SK-N-SH (cell line): ENCODE results near the gene ZKSCAN3. TPM values are rescaled to one million over a fixed set of nuclear protein-coding genes. Genes with fewer than 3 reads are reported as not detected.

Source experiments
- CTCF ChIA-PET: fragments of 300-600, 350-600 bp; formaldehyde crosslinking; extraction: SDS; loops from one replicate; lab custom pipeline; 2021; lab: Yijun Ruan, JAX
- POLR2A ChIA-PET: fragments of 350-600 bp; sonication (Branson Sonifier 250); formaldehyde crosslinking; extraction: SDS; loops from one replicate; lab custom pipeline; 2020; ENCODE audit warnings: antibody characterized with exemption, inconsistent platforms; lab: Yijun Ruan, JAX
- DNase-seq: peaks from one replicate; pipeline ENCODE4 v3.0.0; 2012
- H2AFZ ChIP-seq: fragments of 200-600 bp; sonication (generic); 2 replicates; pipeline ENCODE4 v1.8.1; 2016; ENCODE audit warnings: antibody characterized with exemption, mild to moderate bottlenecking, low read depth
- H3F3A ChIP-seq: fragments of 200-600 bp; sonication (generic); replicated peaks from 2 replicates; pipeline ENCODE3; 2016; ENCODE audit warnings: antibody characterized with exemption, mild to moderate bottlenecking; ENCODE audit not compliant: insufficient read depth
- H3K27ac ChIP-seq, 2 experiments: fragments of 200-500 bp in 1 of 2; fragments of 200-600 bp in 1 of 2; sonication (Bioruptor generic) in 1 of 2; sonication (generic), shearing (Covaris generic) in 1 of 2; 2 replicates each; pipeline versions ENCODE4 v1.5.1 to v1.6.1; 2014 to 2016; ENCODE audit warnings: low read depth in 2 of 2, inconsistent platforms in 1 of 2, low read length in 1 of 2, mild to moderate bottlenecking in 1 of 2, mixed read lengths in 1 of 2
- H3K27me3 ChIP-seq: fragments of 200-600 bp; sonication (generic), shearing (Covaris generic); 2 replicates; pipeline ENCODE4 v1.6.1; 2016; ENCODE audit warnings: mixed run types; ENCODE audit not compliant: insufficient read depth
- H3K36me3 ChIP-seq, 2 experiments: fragments of 200-500 bp in 1 of 2; fragments of 200-600 bp in 1 of 2; sonication (Bioruptor generic) in 1 of 2; sonication (generic) in 1 of 2; replicated peaks in 1 of 2; 2 replicates each; pipeline versions ENCODE3 to v1.5.1; 2014 to 2016; ENCODE audit warnings: low read length in 1 of 2, mild to moderate bottlenecking in 1 of 2; ENCODE audit not compliant: insufficient read depth in 2 of 2, control insufficient read depth in 1 of 2
- H3K4me1 ChIP-seq, 2 experiments: fragments of 200-500 bp in 1 of 2; fragments of 200-600 bp in 1 of 2; sonication (Bioruptor generic) in 1 of 2; sonication (generic), shearing (Covaris generic) in 1 of 2; 2 replicates each; pipeline versions ENCODE4 v1.5.1 to v1.6.1; 2014 to 2016; ENCODE audit warnings: low read depth in 1 of 2, low read length in 1 of 2, mixed run types in 1 of 2; ENCODE audit not compliant: insufficient read depth in 2 of 2, control insufficient read depth in 1 of 2
- H3K4me2 ChIP-seq: fragments of 200-600 bp; sonication (generic), shearing (Covaris generic); 2 replicates; pipeline ENCODE4 v1.6.1; 2017; ENCODE audit warnings: mixed run types
- H3K4me3 ChIP-seq, 2 experiments: fragments of 200-500 bp in 1 of 2; fragments of 200-600 bp in 1 of 2; sonication (Bioruptor generic) in 1 of 2; sonication (generic), shearing (Covaris generic) in 1 of 2; 2 replicates each; pipeline versions ENCODE4 v1.5.1 to v1.8.1; 2014 to 2016; ENCODE audit warnings: low read depth in 2 of 2, inconsistent platforms in 1 of 2, low read length in 1 of 2, mild to moderate bottlenecking in 1 of 2, mixed read lengths in 1 of 2, moderate library complexity in 1 of 2
- H3K79me2 ChIP-seq: fragments of 200-600 bp; sonication (generic); 2 replicates; pipeline ENCODE4 v1.8.1; 2017; ENCODE audit warnings: mild to moderate bottlenecking; ENCODE audit not compliant: insufficient read depth
- H3K9ac ChIP-seq: fragments of 200-600 bp; sonication (generic); 2 replicates; pipeline ENCODE4 v1.6.1; 2017; ENCODE audit warnings: mixed run types
- H3K9me2 ChIP-seq: fragments of 200-600 bp; sonication (generic); 2 replicates; pipeline ENCODE4 v1.6.1; 2017; ENCODE audit warnings: mixed run types
- H3K9me3 ChIP-seq: fragments of 200-600 bp; sonication (generic); 2 replicates; pipeline ENCODE4 v1.6.1; 2017; ENCODE audit warnings: mixed run types, mild to moderate bottlenecking, moderate library complexity
- H4K20me1 ChIP-seq: fragments of 200-600 bp; sonication (generic); 2 replicates; pipeline ENCODE4 v1.6.1; 2017; ENCODE audit warnings: mild to moderate bottlenecking, mixed run types; ENCODE audit not compliant: insufficient read depth
- CHD2 ChIP-seq: fragments of 150-350 bp; IDR thresholded peaks from 2 replicates; pipeline ENCODE4 v1.6.1; 2018; ENCODE audit warnings: low read length; ENCODE audit not compliant: partially characterized antibody
- ELF1 ChIP-seq: IDR thresholded peaks from 2 replicates; pipeline ENCODE4 v1.4.0; 2012
- EP300 ChIP-seq, 2 experiments: IDR thresholded peaks; 2 replicates each; pipeline versions ENCODE4 v1.4.0 to v1.6.1; 2012; ENCODE audit warnings: borderline replicate concordance in 1 of 2, low read depth in 1 of 2, low read length in 1 of 2
- EZH2phosphoT487 ChIP-seq: fragments of 200-600 bp; sonication (generic); IDR thresholded peaks from 2 replicates; pipeline ENCODE4 v1.6.1; 2017; ENCODE audit warnings: low read depth, mixed run types, mild to moderate bottlenecking, antibody characterized with exemption, moderate library complexity, borderline replicate concordance
- FOXJ3 ChIP-seq: sonication (generic); formaldehyde crosslinking; IDR thresholded peaks from 2 replicates; pipeline ENCODE4 v1.5.1; 2020; ENCODE audit warnings: mild to moderate bottlenecking, missing genetic modification reagents
- GABPA ChIP-seq: IDR thresholded peaks from 2 replicates; pipeline ENCODE4 v1.4.0; 2012; ENCODE audit warnings: low read depth, mild to moderate bottlenecking
- JUND ChIP-seq: IDR thresholded peaks from 2 replicates; pipeline ENCODE4 v1.4.0; 2012
- MEF2A ChIP-seq: IDR thresholded peaks from 2 replicates; pipeline ENCODE4 v1.4.0; 2012; ENCODE audit warnings: low read depth, borderline replicate concordance
- NRF1 ChIP-seq: IDR thresholded peaks from 2 replicates; pipeline ENCODE4 v1.6.1; 2012; ENCODE audit warnings: low read depth, mild to moderate bottlenecking, low read length
- TAF1 ChIP-seq: IDR thresholded peaks from 2 replicates; pipeline ENCODE4 v1.6.1; 2012; ENCODE audit warnings: low read depth, mild to moderate bottlenecking, low read length, moderate library complexity, borderline replicate concordance
- WGBS: methylation state at CpG from one replicate; pipeline ENCODE4 v1.1.6; 2017; ENCODE audit warnings: low lambda C conversion rate; 5-methylcytosine and 5-hydroxymethylcytosine counted together
- polyA plus RNA-seq, 3 experiments: library from polyadenylated mRNA; depleted of rRNA; stranded (reverse); fragments of >200 nt; gene quantifications; 2 replicates each; pipeline ENCODE4 v1.2.3, GENCODE V29; 2012
- TF ChIP-seq, protein P1 (sequence below): IDR thresholded peaks from 2 replicates; pipeline ENCODE4 v1.4.0; 2012; ENCODE audit warnings: low read depth, borderline replicate concordance
- TF ChIP-seq, protein P2 (sequence below): fragments of 150-350 bp; IDR thresholded peaks from 2 replicates; pipeline ENCODE4 v1.6.1; 2017; ENCODE audit warnings: antibody characterized with exemption, low read length, low read depth, borderline replicate concordance
- TF ChIP-seq, protein P3 (sequence below): fragments of 150-350 bp; IDR thresholded peaks from 2 replicates; pipeline ENCODE4 v1.6.1; 2016; ENCODE audit warnings: mild to moderate bottlenecking, low read depth, low read length

ZKSCAN3 gene
- polyA plus RNA-seq, 1 of the 3 experiments (the other 2 are of a cell fraction) = 2.6 TPM

DNA sequence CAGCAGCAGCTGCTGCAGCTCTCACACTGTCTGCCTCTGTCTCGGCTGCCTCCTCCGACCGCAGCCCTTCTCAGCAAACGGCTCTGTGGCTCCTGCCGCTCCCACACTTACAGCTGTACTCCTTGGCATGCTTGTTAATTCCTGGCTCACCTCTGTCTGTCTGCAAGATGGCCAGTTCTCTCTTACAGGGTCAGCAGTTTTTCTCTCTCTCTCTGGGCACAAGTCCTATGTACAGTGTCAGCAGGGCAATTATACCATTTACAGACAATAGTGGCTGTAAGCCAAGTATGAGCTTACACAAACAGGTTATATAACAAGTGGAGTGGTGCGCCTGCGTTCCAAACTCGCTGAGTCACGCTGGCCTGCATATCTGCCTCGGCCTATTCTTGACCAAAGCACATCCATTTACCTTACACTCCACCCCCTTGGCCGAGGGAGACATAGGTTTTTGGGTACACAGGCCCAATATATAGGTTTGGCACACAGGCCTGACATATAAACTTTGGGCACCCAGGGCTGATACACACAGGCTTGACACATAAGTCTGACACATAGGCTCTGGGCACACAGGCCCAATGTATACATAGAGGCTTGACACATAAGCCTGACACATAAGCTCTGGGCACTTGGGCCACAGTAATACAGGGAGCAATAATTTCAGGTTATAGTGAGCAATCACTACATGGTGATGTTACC lies 4.4 kb downstream of the ZKSCAN3 start (continued):
- TF ChIP-seq, protein P1, sequence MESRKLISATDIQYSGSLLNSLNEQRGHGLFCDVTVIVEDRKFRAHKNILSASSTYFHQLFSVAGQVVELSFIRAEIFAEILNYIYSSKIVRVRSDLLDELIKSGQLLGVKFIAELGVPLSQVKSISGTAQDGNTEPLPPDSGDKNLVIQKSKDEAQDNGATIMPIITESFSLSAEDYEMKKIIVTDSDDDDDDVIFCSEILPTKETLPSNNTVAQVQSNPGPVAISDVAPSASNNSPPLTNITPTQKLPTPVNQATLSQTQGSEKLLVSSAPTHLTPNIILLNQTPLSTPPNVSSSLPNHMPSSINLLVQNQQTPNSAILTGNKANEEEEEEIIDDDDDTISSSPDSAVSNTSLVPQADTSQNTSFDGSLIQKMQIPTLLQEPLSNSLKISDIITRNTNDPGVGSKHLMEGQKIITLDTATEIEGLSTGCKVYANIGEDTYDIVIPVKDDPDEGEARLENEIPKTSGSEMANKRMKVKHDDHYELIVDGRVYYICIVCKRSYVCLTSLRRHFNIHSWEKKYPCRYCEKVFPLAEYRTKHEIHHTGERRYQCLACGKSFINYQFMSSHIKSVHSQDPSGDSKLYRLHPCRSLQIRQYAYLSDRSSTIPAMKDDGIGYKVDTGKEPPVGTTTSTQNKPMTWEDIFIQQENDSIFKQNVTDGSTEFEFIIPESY = no peak
- TF ChIP-seq GABPA (no peak), MEF2A (no peak), JUND (no peak), TAF1 (no peak), EP300 (IDR thresholded peaks at IDR 0.05; ENCODE audit: borderline replicate concordance in 1 of 2, low read depth in 1 of 2, low read length in 1 of 2) (no peak)
- TF ChIP-seq, protein P2, sequence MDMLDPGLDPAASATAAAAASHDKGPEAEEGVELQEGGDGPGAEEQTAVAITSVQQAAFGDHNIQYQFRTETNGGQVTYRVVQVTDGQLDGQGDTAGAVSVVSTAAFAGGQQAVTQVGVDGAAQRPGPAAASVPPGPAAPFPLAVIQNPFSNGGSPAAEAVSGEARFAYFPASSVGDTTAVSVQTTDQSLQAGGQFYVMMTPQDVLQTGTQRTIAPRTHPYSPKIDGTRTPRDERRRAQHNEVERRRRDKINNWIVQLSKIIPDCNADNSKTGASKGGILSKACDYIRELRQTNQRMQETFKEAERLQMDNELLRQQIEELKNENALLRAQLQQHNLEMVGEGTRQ = no peak

DNA sequence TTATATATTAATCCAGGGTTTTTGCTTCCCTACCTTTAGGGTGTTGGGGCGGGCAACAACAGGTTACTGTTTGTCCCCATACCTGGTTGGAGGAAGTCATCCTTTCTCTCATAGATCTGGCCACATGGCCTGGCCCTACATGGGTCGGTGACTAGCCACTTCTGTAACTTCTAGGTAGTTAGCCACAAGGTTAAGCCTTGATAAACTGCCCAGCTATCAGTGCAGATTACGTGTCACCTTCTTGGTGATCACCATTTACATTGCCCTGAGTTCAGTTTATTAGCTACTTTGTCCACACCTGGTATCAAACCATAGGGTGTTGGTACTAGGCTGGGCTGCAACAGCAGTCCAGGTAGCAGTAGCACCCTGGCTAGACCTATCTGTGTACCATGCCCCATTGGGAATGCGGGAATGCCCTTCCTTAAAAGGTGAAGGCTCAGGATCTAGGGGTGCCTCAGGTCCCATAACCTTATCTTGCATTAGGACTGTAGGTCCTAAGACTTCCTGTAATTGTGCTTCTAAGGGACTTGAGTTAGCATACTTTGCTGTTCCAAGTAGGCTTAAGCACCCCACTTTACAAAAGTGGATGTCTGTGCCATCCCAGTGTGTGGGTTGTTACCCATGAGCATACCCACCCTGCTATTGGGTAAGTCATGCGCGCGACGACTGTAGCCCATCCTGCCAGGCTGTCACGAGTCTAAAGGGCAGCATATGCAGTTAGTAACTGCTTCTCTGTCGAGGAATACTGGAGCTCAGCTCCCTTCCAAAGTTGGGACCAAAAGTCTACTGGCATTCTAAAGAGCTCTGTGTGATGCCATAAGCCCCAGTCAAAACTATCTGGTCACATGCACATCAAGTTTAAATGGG lies 5.2 kb downstream of the ZKSCAN3 start:
- H3K4me2 ChIP-seq = peak overlapping the region; percentile 85
- TF ChIP-seq MEF2A (no peak), ELF1 (no peak), CHD2 (no peak), EZH2phosphoT487 (no peak), NRF1 (no peak), TAF1 (no peak), FOXJ3 (CRISPR knock-in tag) (no peak)
- TF ChIP-seq, protein P3, sequence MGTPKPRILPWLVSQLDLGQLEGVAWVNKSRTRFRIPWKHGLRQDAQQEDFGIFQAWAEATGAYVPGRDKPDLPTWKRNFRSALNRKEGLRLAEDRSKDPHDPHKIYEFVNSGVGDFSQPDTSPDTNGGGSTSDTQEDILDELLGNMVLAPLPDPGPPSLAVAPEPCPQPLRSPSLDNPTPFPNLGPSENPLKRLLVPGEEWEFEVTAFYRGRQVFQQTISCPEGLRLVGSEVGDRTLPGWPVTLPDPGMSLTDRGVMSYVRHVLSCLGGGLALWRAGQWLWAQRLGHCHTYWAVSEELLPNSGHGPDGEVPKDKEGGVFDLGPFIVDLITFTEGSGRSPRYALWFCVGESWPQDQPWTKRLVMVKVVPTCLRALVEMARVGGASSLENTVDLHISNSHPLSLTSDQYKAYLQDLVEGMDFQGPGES = no peak
- TF ChIP-seq, all 33 proteins: peak for 0
- H3F3A ChIP-seq = no peaks in the 10 kb centered on the region
- no peaks in the 10 kb centered on the region for H3K9me3 ChIP-seq
- H3K27me3 ChIP-seq = no peaks in the 10 kb centered on the region
- ChIA-PET POLR2A (interaction anchor here (0.6 to 2.2 kb wide), 6 partner anchors 19 to 462 kb away, joined by 3 to 12 read pairs (median 8); partner anchors contain the start of genes ZKSCAN8, ZSCAN26 and ZSCAN31), CTCF (interaction anchor here (0.9 to 3.4 kb wide), 21 partner anchors 10 to 374 kb away, joined by 3 to 29 read pairs (median 8); partner anchors contain the start of genes PGBD1, ZSCAN26 and ZSCAN31)
- no peaks in the 10 kb centered on the region for H3K36me3 ChIP-seq
- H3K79me2 ChIP-seq = peaks cover 39% of the 10 kb centered on the region
- peak overlapping the region; percentile 24; the same call in 1 of the 2 replicates for H2AFZ ChIP-seq
- no peaks in the 10 kb centered on the region for H3K9me2 ChIP-seq
- H3K4me1 ChIP-seq = peaks cover 10 to 22% of the 10 kb centered on the region in 2 experiments; a peak in 3 of 4 replicates
- DNase-seq = no peak
- 96% methylated on average over 10 of the region's 10 CpGs for WGBS
- peak overlapping the region; percentile 75 to 84; a peak in 3 of 4 replicates for H3K4me3 ChIP-seq
- peak overlapping the region; percentile 59 to 71; a peak in 3 of 4 replicates for H3K27ac ChIP-seq
- no peaks in the 10 kb centered on the region for H4K20me1 ChIP-seq
- no peak overlapping the region for H3K9ac ChIP-seq
